Measurements from ENCODE around the gene ZC3H12D. TPM values are rescaled to one million over a fixed set of nuclear protein-coding genes. Genes with fewer than 3 reads are reported as not detected.
"Not testable (repeated sequence)": the region's sequence is repeated elsewhere in the genome, so short reads cannot be mapped to it uniquely, and the experiment has no call there.

The ZC3H12D gene
- polyA plus RNA-seq (ENCODE audit: insufficient read length in 4 of 4), result under 1 TPM; 0.14 to 0.96 (median 0.45) TPM

DNA sequence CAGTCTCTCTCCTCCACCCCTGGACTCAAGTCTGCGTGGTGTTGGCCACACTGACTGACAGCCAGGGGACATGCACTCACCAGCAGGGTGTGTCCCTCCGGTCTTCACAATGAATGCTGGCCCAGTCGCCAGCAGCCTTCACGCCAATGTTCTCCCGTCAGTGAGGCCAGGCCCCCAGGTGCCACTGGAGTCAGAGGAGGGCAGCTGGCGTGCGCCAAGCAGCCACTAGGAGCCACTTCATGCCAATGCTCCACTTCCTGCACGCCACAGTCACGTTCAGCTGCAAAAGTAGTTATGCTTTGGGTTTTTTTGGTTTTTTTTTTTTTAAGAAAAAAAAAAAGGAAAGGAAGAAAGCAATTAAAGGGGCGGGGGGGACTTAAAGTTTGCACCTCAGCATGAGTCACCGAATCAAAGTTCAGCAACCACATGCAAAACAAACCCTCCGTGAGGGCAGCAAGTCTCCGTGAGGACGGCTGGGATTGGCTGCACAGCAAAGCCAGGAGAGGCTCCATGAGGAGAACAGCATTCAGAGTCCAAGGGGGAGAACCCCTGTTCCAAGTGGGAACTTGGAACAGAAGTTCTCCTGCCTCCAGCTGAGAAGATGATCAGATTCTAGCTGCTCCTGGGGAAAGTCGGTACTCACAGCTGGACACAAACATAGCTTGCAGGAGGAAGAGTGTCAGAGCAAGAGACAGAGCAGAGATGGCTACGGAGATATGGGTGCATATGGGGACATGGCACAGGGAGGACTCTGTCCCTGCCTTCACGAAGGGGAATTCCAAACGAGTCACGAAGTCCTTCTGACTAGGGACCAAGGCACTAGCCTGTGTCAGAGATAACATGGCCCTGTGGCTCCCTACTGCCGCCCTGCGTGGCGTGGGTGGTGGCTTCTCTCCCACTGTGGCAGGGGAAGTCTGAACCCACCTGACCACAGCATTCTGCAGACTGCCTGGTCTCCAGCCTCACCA lies at the start of gene ZC3H12D:
TSS of gene ZC3H12D (minus strand) at position 282 of the 968 bp plus-strand sequence. CDS start 10,471 bp downstream, outside the sequence.
- DNase-seq (ENCODE audit: low read depth in 4 of 4, low spot score in 2 of 4), result no peak

DNA sequence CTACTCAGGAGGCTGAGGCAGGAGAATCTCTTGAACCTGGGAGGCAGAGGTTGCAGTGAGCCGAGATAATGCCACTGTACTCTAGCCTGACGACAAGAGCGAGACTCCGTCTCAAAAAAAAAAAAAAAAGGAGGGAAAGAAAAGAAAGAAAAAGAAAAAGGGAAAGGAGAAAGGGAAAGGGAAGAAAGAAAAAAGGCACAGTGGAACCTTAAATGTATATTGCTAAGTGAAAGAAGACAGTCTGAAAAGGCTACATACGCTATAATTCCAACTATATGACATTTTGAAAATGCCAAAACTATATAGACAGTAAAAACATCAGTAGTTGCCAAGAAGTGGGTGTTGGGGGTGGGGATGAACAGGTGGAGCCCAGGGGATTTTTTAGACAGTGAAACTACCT lies 44.8 kb upstream of the ZC3H12D start:
- DNase-seq (ENCODE audit: low read depth in 4 of 4, low spot score in 2 of 4), result no peak

DNA sequence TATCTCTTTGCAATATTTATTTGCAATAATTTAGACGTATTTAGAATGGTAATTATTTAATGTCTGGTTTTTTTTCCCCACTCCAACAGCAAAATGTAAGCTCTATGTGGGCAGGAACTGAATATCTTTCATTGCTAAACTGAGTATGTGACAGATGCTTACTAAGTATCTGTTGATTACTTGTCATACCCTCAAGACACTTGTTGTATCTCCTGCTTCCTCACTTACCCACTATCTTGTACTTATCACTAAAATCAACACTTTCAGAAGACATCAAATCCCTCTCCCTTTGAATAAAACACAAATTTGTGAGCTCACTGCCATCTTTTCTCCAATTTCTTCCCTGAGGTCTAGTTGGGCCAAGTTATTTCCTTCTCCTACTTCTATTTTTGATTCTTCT lies 30.7 kb upstream of the ZC3H12D start:
- no peak for DNase-seq (ENCODE audit: low read depth in 4 of 4, low spot score in 2 of 4)

DNA sequence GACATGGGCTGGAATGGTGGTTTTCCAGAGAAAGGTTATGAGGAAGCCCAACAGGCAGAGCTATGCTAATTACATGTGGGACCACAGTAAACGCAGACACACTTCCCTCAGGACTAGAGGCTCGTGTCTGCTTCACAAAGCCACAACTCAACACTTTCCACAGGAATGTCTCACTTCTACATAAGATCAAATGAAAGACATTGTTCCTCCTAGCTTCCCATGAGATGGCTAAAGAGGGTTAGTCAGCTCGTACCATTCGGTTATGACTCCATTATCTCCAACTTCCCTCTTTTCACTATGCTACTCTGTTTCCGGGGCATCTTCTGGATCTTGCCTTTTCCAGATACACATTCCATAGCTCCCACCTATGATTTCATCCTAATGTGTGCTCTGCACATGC lies 29.1 kb upstream of the ZC3H12D start:
- no peak for DNase-seq (ENCODE audit: low read depth in 4 of 4, low spot score in 2 of 4)

DNA sequence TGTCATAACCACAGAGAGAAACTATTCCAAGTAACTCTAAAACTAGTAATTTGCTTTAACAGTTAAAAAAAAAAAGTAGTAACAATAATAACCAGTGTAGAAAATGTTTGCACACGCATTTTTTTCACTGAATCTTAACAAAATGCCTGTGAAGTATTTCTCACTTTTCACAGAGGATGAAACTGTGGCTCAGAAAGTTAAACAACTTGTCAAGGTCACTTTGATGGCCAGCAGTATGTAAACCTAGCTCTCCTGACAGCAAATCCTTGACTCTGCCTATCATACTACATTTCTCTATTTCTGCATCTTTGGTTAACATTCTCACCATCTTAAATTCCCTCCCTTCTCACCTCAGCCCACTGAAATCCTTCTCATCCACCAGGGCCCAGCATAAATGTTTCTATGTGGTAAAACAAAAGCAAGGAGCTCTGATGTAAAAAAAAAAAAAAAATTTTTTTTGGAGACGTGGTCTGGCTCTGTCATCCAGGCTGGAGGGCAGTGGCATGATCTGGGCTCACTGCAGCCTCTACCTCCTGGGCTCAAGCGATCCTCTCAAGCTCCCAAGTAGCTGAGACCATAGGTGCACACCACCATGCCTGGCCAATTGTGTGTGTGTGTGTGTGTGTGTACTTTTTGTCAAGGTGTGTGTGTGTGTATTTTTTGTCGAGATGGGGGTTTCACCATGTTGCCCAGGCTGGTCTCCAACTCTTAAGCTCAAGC lies 26.1 kb upstream of the ZC3H12D start:
- DNase-seq (ENCODE audit: low read depth in 4 of 4, low spot score in 2 of 4), result no peak

DNA sequence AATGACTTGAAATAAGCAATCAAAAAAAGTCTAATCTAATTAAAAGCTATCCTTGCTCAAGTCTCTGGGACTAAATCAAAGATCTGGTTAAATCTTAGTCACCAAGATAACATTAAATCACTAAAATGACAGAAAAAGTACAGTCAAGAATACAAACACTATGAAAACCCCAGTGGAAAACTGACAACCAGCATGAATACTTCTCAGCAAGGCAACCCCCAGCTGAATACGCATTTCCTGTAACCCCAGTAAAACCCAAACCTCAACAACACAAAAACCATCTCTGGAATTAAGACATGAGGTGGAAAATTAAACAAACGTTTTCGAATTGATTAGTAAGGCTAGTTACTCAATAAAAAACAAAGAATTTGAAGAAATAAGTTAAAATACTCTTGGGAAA lies 23.7 kb upstream of the ZC3H12D start:
- no peak for DNase-seq (ENCODE audit: low read depth in 4 of 4, low spot score in 2 of 4)

DNA sequence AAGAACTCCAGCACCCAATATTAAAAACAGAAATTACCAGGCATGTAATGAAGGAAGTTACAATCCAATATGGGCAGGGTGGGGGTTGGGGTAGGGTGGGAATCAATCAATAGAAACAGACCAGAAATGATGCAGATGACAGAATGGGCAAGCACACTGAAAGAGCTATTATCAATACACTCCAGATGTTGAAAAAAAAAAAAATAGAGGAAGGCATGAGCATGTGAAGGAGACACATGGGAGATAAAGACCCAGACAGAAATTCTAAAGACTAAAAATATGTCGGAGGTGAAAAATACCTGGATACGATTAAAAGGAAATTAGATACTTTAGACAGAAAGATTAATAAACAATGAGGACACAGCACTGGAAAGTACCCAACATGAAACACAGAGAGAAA lies 19.1 kb upstream of the ZC3H12D start:
- DNase-seq (ENCODE audit: low read depth in 4 of 4, low spot score in 2 of 4), result no peak

DNA sequence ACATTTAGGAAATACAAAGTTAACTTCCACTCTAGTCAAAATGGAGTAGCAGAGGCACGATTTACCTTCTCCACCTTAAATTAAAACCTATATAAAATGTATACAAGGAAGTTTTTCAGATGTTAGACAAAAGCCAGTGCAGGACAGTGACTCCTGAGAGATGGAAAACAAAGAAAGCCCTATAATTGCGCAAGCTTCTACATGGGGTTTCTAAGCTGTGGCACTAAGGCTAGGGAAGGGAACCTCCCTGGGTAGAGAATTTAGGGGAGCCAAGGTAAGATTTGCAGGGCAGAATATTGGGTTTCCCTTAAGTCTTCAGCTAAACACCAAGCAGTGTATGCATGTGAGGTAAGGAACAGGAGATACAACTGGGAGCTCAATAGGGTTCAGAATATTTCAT lies 18.5 kb upstream of the ZC3H12D start:
- DNase-seq (ENCODE audit: low read depth in 4 of 4, low spot score in 2 of 4), result no peak

DNA sequence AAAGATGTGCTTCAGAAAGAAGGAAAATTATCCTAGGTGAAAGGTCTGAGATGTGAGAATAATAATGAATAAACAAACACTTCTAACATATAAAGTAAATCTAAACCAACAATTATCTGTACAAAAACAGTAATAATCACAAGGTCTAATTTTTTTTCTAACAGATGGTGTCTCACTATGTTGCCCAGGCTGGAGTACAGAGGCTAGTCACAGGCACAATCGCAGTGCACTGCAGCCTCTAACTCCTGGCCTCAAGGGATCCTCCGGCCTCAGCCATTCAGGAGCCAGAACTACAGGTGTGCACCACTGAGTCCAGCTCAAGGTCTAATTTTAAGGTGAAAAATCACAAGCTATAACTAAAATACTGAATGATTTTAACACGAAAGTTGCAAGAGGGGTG lies 17.0 kb upstream of the ZC3H12D start:
- DNase-seq (ENCODE audit: low read depth in 4 of 4, low spot score in 2 of 4), result no peak

DNA sequence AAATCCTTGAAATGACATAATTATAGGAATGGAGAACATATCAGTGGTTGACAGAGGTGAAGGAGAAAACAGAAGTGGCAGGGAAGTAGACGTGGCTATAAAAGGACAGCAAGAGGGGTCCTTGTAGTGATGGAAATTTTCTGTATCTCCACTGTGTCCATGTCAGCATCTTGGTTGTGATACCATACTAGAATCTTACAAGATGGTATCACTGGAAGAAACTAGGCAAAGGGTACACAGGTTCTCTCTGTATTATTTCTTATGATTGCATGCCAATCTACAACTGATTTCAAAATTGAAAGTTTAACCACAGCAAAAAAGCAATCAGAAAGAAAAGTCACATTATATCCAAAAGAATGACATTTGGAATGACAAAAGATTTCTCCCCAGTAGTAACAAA lies 16.4 kb upstream of the ZC3H12D start:
- no peak for DNase-seq (ENCODE audit: low read depth in 4 of 4, low spot score in 2 of 4)

DNA sequence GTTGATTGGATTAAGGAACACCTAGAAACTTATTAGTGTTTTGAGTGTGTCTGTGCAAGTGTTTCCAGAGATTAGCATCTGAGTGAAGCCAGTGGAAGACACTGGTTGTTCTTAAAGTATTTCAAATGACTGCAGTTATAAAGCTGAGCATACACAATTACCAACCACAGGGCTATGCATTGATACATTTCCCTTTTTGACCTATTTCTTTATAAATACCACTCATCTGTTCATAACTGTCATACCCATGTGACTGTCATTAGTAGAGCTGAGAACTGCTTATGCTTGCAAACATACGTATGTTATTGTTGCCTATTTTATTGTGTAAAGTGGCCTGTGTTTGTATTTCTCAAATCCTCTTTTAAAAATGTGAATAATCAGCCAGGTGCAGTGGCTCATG lies 15.3 kb upstream of the ZC3H12D start:
- DNase-seq (ENCODE audit: low read depth in 4 of 4, low spot score in 2 of 4), result no peak

DNA sequence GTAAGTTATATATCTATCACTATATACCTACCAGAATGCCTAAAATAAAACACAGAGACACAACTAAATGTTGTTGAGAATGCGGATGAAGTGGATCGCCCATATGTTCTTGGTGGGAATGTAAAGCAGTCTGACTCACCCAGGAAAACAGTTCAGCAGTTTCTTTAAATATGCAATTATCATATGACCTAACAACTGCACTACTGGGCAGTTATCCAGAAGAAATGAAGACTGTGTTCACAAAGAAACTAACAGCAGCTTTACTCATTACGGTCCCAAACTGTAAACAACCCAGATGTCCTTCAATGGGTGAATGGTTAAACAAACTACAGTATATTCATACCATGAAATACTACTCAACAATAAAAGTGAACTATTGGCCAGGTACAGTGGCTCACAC lies 14.3 kb upstream of the ZC3H12D start:
- DNase-seq (ENCODE audit: low read depth in 4 of 4, low spot score in 2 of 4), result no peak

DNA sequence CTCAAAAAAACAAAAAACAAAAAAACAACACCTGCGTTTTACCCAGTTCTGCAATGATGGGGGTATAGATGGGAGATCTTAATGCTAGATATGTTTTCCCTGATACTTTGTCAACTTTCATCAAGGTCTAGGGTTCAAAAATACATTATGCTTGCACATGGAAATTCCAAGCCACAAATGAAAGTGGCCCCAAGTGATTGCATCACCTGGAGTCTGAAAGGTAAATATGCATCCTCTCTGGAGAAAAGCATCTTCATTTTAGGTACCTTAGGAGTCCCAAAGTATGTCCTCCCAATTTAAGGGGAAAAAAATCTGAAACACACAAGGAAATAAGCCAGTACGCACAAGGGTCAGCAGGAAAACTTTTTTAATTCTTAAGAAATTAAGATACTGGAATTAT lies 12.6 kb upstream of the ZC3H12D start:
- DNase-seq (ENCODE audit: low read depth in 4 of 4, low spot score in 2 of 4), result no peak

DNA sequence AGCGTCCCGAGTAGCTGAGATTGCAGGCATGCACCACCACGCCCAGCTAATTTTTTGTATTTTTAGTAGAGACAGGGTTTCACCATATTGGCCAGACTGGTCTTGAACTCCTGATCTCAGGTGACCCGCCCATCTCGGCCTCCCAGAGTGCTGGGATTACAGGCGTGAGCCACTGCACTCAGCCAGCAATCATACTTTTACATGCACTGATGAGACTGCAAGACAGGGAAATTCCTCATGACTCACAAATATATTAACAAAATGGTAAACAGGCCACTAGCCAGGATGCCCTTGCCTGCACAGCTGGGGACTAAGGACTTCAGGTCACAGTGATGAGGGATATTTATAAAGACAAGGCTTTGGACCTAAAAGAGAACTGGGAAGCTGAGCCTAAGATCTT lies 11.8 kb upstream of the ZC3H12D start:
- not testable (repeated sequence) for DNase-seq (ENCODE audit: low read depth in 4 of 4, low spot score in 2 of 4)

DNA sequence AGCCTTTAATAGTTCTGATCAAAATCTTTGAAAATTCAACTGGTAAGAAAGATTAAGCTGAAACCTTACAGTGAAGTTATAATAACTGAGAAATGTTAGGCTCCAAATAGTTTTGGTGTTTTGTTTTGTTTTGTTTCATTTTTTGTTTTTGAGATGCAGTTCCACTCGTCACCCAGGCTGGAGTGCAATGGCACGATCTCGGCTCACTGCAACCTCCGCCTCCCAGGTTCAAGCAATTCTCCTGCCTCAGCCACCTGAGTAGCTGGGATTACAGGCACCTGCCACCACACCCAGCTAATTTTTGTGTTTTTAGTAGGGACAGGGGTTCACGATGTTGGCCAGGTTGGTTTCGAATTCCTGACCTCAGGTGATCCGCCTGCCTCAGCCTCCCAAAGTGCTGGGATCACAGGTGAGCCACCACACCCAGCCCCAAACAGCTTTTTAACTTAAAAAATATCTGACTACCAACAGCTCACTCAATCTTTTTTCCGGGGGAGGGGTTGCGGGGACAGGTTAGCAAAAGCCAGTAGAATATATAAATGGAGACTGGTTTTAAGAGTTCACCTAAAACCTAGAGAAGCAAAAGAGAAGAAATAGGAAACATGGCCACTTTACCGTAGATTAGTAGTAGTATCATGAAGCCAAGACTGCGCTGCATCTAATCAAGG lies 10.7 kb upstream of the ZC3H12D start:
- DNase-seq (ENCODE audit: low read depth in 4 of 4, low spot score in 2 of 4), result not testable (repeated sequence)

DNA sequence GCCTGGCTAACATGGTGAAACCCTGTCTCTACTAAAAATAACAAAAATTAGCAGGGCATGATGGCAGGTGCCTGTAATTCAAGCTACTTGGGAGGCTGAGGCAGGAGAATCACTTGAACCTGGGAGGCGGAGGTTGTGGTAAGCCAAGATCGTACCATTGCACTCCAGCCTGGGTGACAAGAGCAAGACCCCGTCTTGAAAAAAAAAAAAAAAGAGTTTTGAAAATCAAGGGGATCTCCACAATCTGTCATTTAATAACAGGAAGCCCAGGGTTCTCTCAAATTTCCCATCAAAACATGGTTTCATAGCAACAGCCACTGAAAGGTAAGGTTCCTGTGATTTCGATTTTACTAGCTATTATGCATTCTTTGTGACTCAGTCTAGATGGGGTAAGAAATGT lies 10.0 kb upstream of the ZC3H12D start:
- DNase-seq (ENCODE audit: low read depth in 4 of 4, low spot score in 2 of 4), result not testable (repeated sequence)

DNA sequence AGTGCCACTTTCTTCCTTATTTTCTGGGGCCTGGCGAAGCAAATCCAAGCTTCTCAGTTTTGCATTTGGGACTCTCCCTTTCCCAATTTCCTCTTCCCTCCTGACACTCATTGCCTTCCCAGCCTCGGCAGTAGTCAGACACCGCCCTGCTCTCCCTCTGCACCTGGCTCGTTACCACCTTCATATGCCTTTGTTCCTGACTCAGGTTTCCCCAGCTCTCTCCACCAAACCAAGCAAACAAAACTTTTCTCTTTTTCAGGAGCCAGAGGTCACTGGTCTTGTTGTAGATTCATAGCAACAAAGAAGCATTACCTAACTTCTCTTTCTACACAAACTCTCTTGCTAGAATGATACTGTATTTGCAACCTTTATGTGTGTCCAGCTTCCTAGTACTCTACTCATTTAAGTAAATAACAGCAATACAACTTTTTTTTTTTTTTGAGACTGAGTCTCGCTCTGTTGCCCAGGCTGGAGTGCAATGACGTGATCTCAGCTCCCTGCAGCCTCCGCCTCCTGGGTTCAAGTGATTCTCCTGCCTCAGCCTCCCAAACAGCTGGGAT lies 9.0 kb upstream of the ZC3H12D start:
- DNase-seq (ENCODE audit: low read depth in 4 of 4, low spot score in 2 of 4), result no peak

DNA sequence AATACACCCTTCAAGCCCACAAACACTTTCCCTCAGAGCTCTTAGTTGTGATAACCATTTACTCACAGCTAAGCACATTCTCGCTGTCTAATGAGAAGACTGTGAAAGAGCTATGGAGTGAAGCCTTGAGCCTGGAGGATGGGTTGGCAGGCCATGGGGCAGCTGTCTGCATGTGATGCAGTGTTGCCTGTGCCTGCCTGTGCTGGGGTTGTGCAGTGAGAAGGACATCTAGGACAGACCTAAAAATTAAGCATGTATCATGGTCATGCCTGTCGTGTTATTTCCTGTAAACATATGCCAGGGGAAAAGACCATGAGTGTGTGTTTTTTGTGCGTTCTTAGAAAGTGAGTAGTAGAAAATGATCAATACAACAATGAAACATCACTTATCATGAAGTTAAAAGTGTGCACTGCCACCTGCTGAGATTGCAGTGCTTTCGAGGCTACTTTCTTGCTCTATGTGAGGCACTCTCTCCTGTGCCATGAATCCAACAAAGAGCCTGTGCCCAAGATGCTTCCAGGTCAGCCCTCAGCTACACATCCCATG lies 8.1 kb upstream of the ZC3H12D start:
- no peak for DNase-seq (ENCODE audit: low read depth in 4 of 4, low spot score in 2 of 4)

DNA sequence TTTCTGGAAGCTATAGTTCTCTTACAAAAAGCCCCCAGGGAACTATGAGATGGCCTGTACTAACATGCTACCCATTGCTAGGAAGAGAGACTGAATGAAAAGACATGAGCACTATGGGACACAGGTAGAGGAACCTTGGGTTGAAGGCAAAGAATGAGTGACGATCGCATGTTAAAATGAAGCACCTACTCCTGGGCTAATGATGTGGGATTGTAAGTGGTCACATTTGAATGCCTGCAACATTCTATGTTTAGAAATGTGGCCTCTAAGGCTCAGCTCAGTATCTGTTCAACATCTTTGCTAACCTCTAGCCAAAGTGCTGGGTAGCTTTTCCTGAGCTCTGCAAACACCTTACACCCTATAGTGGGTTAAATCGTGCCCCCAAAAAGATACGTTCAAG lies 5.2 kb upstream of the ZC3H12D start:
- no peak for DNase-seq (ENCODE audit: low read depth in 4 of 4, low spot score in 2 of 4)

DNA sequence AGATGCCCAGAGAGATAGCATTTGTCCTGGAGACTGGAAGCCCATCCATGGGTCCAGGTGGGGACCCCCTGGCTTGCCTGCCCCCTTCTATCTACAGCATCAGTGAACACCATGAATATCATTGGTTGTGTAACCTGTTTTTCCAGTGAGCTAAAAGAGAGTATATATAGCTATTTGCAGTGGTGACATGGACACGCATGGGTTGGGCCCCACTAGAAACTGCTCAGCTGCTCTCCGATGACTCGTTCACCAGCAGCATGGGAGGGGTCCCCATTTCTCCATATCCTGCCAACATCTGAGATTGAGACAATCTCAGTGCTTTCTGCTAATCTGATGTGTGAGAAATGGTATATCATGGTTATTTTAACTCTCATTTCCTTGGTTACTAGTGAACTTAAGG lies 4.0 kb upstream of the ZC3H12D start:
- DNase-seq (ENCODE audit: low read depth in 4 of 4, low spot score in 2 of 4), result peak in 1 of 4 donors; percentile 16

DNA sequence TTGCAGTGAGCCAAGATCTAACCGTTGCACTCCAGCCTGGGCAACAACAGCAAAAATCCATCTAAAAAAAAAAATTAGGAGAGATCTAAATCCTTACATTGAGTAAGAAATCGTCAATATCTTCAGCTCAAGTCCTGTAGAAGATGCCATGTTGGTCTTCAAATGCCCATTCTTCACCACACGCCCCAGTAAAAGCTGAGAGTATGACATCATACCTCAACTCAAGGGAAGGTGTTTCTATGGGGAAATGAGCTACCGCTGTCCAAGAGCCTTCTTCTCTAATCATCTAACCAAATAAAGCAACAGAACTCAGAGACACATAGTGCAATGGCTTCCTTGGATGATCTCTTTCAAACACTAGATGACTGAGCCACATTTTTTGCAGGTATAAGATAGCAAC lies 2.5 kb upstream of the ZC3H12D start:
- DNase-seq (ENCODE audit: low read depth in 4 of 4, low spot score in 2 of 4), result no peak
